NCI-H1092 treated with DMSO at 0.1 percent for 48 hours (cell line): ENCODE results near the gene SFN.

Source experiments
- DNase-seq: peaks from one replicate; lab custom pipeline; 2025; lab: John Stamatoyannopoulos, UW

The SFN gene

DNA sequence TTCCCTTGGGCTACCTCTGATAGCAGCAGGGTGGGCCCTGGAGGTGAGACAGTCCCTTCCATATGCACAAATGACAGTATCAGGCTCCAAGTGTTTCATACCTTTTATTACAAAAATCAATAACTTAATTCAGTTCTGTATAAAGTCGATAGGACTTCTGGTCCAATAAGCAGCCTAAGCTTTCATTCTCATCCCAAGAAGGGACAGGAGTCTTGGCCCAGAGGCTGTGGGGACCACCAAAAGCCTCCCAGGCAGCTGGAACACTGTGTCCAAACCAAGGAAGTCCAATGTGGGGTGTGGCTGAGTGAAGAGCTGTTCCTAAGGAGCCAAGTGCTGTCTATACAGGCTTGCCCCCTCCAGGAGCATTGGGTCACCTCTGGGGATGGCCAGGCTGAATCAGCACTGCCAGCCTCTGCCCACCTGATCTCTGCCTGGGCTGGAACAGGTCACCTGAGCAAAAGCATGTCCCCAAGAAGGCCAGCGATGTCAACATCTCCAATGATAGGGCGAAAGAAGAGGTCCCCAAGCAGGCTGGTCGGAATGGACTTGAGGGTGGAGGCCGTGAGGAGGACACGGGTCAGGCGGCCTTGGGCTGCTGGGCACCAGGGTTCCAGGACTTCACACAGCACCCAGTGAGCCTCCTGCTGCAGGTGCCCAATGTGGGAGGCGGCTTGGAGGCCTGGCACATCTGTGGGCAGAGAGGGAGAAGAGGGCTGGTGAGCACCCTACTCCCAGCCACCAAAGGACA, 48.6 kb downstream of the SFN start:
- DNase-seq, result no peak

GRCh38 chr1:26912147-26912490, 49.2 kb downstream of the SFN start:
- DNase-seq, result no peak

- DNase-seq, result peak; percentile 55
These were observed 50.4 kb downstream of the SFN start for GRCh38 chr1:26913389-26913753.
